HG03196 (cell line): ENCODE data around the gene PLA2G7.
"Not testable (repeated sequence)": the region's sequence is repeated elsewhere in the genome, so short reads cannot be mapped to it uniquely, and the experiment has no call there.

ENCODE experiments used
- ATAC-seq: cut with Tn5 transposase; IDR thresholded peaks from one replicate; pipeline ENCODE4 v1.9.1; 2021; ENCODE audit not compliant: unreplicated experiment

Gene PLA2G7

GRCh38 chr6:46734867-46735719, at the start of gene PLA2G7:
TSS of gene PLA2G7 (minus strand) at chr6:46735375. CDS start at chr6:46722891, 12,484 bp downstream.
- no peak for ATAC-seq

GRCh38 chr6:46784535-46784934, 49.4 kb upstream of the PLA2G7 start:
- no peak for ATAC-seq

GRCh38 chr6:46781478-46782378, 46.6 kb upstream of the PLA2G7 start:
- ATAC-seq = no peak

- ATAC-seq = no peak
These were observed 42.5 kb upstream of the PLA2G7 start for GRCh38 chr6:46777476-46778346.

GRCh38 chr6:46776070-46776712, 41.0 kb upstream of the PLA2G7 start:
- ATAC-seq = no peak

GRCh38 chr6:46774736-46775135, 39.6 kb upstream of the PLA2G7 start:
- not testable (repeated sequence) for ATAC-seq

GRCh38 chr6:46773201-46773855, 38.2 kb upstream of the PLA2G7 start:
- ATAC-seq = no peak

- ATAC-seq = no peak
These were observed 37.6 kb upstream of the PLA2G7 start for GRCh38 chr6:46772762-46773161.

GRCh38 chr6:46772016-46772415, 36.8 kb upstream of the PLA2G7 start:
- ATAC-seq = no peak

- ATAC-seq = no peak
These were observed 29.8 kb upstream of the PLA2G7 start for GRCh38 chr6:46764961-46765360.

GRCh38 chr6:46764280-46764679, 29.1 kb upstream of the PLA2G7 start:
- not testable (repeated sequence) for ATAC-seq

- ATAC-seq = no peak
These were observed 28.3 kb upstream of the PLA2G7 start for GRCh38 chr6:46763466-46763865.

- ATAC-seq = no peak
These were observed 25.8 kb upstream of the PLA2G7 start for GRCh38 chr6:46760925-46761324.

- no peak for ATAC-seq
These were observed 24.0 kb upstream of the PLA2G7 start for GRCh38 chr6:46758960-46759753.

GRCh38 chr6:46757214-46757596, 22.0 kb upstream of the PLA2G7 start:
- ATAC-seq = no peak

- no peak for ATAC-seq
These were observed 21.5 kb upstream of the PLA2G7 start for GRCh38 chr6:46756469-46757213.

- no peak for ATAC-seq
These were observed 20.7 kb upstream of the PLA2G7 start for GRCh38 chr6:46755865-46756264.

GRCh38 chr6:46751658-46752057, 16.5 kb upstream of the PLA2G7 start:
- no peak for ATAC-seq
